Measurements from ENCODE around the gene PLVAP. TPM values are rescaled to one million over a fixed set of nuclear protein-coding genes. Genes with fewer than 3 reads are reported as not detected.
"Not testable (repeated sequence)": the region's sequence is repeated elsewhere in the genome, so short reads cannot be mapped to it uniquely, and the experiment has no call there.

PLVAP gene
- polyA plus RNA-seq, 1 donor: 123 TPM

DNA sequence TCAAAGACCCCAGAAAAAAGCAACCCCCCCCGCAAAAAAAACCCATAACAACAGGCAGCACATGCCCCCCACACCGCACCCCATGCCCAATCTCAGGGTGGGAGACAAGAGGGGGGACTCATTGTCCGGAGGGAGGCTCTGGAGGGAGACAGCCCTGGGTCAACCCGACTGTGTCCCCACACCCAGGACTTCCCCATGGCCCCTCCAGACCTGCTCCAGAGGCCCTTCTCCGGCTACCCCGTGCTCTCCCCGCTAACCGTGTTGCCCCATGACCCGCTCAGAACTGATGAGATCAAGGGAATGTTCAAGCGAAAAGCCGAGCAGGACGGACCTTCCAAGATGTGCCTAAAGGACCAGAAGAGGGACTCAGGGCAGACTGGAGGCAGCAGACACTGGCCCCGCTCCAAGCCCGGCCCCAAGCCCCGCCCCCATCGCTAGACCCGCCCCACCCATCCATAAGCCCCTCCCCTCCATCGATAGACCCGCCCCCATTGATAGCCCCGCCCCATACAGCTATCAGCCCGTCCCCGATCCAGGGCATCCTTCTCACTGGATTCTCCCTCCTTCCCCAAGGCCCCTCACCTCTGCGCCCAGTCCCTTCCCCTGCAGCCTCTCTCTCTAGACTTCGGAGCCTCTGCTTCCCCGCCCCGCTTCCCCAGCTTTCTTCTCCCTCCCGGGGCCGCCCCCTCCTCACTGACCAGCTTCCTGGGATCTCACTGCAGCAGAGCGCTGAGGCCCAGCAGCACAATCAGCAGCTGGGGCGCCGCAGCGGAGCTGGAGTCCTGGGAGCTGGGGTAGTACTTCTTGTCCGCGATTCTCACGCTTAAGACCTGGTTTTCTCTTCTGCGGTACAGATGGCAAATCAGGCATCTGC is 26.1 kb upstream of the PLVAP start:
- DNase-seq: no peak

DNA sequence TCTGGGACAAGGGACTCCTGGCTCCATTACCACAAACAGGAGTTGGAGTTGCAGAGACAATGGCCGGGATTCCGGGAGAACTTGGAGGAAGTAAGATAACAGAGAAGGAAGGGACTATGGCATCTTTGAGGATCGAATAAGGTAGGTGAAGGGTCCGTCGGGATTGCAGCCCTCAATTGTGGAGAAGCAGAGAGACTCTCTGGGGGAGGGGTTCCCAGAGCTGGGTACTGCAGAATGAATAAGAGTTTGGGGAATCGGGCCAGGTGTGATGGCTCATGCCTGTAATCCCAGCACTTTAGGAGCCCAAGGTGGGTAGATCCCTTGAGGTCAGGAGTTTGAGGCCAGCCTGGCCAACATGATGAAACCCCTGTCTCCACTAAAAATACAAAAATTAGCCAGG is 24.5 kb upstream of the PLVAP start:
- DNase-seq: no peak

DNA sequence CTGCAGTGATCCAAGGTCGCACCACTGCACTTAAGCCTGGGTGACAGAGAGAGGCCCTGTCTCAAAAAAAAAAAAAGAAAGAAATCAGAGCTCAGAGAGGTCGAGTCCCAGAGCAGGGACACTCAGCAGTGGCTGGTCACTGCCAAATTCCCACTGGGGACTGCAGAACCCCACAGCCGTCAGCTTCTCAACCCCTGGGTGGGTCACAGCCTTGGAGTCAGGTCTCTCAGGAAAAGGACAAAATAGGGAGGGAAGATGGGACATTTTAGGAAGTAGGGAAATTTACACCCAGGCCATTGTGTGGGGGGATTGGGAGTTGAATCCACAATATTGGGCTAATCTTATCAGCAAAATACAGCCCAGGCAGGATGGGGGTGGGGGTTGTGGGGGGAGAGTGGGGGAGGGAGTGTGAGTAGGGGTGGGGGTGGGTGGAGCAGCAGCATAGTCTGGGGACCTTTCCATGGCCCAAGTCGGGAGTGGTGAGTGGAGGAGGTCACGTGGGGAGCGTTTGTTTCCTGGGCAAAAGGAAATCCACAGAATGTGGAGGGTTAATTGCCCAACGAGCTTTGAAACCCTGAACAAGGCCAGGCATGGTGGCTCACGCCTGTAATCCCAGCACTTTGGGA is 21.9 kb upstream of the PLVAP start:
- DNase-seq: no peak

- DNase-seq: no peak
Observed at GRCh38 chr19:17394891-17395415, 17.8 kb upstream of the PLVAP start.

DNA sequence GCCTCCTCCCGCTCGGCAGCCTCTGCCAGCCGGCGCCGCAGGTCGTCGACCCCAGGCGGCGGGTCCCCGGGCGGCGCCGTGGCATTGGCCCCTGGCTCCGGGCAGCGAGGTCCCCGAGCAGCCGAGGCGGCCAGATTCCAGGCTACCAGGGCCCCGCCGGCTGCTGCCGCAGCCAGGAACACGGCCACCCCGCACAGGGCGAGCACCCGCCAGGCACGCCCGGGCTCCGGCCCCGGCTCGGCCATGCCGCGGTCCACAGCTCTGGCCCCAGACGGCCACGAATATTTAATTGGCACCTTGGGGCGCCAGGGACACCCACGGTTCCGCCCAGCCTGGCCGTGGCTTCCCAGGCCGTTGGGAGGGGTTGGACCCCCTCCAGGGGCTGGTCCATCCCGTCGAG is 16.8 kb upstream of the PLVAP start, which contains the start of gene CCDC194:
CCDC194 (minus strand) TSS at position 283 of the 400 bp plus-strand sequence; CDS start at position 245, 38 bp downstream.
- no peak for DNase-seq

DNA sequence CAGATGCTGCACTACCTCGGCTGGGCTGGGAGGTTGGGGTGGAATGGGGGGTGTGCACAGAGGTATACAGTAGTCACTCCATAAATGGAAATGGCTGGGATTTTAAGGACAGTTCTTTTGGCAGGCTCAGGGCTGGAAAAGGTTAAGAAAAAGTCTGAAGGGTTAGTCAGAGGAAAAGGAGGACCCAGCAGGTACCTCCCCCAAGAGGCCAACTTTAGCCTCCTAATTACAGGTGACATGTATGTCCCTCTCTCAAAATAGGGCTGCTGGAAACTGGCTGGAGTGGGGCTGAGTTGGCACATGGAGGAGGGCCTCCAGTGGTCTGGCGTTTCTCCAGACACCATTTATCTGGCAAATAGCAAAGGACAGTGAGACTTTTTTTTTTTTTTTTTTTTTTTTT is 15.9 kb upstream of the PLVAP start:
- no peak for DNase-seq

DNA sequence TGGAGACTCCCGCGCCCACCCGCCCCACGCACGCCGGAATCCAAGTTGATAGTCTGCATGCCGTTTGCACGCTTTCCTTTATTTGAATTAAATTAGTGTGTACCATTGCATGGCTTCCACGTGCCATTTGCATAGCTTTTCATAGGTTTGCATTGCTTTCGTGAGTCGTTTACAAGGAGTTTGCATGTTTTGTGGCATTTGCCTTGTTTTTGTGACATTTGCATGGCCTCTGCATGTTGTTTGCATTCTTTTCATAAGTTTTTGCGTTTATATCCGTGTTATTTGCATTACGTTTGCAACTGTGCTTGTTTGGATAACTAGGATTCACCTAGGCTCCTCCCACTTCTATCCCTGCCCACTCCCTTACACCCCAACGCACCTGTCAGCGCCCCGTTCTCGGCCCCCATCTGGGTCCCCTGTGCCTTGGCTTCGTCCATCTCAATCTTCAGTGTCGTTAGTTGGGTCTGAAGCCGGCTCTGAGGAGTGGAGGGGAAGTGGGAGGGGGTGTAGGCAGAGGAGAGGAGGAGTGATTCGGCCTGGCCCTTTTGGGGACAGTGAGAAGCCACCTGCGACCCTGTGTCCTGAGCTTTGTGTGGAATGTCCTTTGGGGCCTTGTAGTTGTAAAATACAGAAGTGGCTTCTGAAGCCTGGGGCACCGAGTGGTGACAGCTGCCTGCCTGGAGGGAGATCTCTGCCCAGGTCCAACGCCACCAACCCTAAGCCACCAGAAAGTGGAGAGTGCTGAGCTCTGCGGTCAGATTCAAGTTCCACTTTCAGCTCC is 14.4 kb upstream of the PLVAP start:
- no peak for DNase-seq

GRCh38 chr19:17390665-17391370 is 13.7 kb upstream of the PLVAP start:
- peak; percentile 92 for DNase-seq

- no peak for DNase-seq
Observed at GRCh38 chr19:17389957-17390664, 13.0 kb upstream of the PLVAP start.

- DNase-seq: no peak
Observed at GRCh38 chr19:17389288-17389687, 12.1 kb upstream of the PLVAP start.

GRCh38 chr19:17385878-17386611 is 8.9 kb upstream of the PLVAP start:
- peak; percentile 64 for DNase-seq

- DNase-seq: no peak
Observed at GRCh38 chr19:17380426-17381138, 3.4 kb upstream of the PLVAP start.

DNA sequence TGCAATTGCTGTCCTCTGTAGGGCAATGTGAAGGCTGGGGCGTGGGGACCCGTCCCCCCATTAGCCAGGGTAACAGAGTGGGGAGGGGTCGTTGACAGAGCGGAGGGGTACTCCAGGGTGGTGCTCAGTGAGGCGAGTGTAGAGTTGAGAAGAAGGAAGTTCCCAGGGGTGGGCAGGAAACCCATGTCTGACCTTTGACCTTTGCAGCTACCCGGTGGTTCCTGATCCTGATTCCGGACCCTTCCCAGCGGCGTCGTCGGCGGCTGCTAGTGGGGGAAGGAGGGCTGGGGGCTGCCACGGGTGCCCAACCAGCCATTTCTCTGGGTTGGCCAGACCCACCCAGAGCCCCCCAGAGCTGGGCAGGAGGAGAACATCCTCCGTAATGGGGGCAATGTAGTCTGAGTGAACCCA is 2.1 kb upstream of the PLVAP start:
- peak; percentile 65 for DNase-seq

GRCh38 chr19:17378271-17378670 is 1.1 kb upstream of the PLVAP start:
- no peak for DNase-seq

GRCh38 chr19:17370026-17370587 is 7.0 kb downstream of the PLVAP start:
- DNase-seq: no peak

GRCh38 chr19:17365361-17365760 is 11.8 kb downstream of the PLVAP start:
- no peak for DNase-seq

GRCh38 chr19:17363852-17364605 is 13.1 kb downstream of the PLVAP start:
- DNase-seq: not testable (repeated sequence)

All from left kidney (tissue), 2 donors.